Measurements from ENCODE around the gene CX3CL1.

DNA sequence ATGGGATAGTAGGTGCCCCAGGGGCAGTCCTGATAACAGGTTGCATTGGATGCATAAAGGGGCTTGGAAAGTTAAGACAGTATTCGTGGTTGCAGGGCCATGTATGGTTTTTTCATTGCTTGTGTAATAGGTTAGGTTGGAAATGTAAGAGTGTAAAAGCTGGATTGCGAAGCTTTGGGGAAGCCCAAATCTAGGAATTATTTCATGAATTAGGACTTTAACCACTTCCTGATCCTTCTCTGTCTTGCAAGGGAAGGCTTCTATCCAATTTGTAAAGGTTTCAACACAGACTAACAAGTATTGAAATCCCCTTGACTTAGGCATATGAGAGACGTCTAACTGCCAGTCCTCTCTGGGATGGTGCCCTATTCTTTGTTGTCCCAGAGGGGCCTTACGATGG is 24.5 kb downstream of the CX3CL1 start:
- TF ChIP-seq, protein P1, sequence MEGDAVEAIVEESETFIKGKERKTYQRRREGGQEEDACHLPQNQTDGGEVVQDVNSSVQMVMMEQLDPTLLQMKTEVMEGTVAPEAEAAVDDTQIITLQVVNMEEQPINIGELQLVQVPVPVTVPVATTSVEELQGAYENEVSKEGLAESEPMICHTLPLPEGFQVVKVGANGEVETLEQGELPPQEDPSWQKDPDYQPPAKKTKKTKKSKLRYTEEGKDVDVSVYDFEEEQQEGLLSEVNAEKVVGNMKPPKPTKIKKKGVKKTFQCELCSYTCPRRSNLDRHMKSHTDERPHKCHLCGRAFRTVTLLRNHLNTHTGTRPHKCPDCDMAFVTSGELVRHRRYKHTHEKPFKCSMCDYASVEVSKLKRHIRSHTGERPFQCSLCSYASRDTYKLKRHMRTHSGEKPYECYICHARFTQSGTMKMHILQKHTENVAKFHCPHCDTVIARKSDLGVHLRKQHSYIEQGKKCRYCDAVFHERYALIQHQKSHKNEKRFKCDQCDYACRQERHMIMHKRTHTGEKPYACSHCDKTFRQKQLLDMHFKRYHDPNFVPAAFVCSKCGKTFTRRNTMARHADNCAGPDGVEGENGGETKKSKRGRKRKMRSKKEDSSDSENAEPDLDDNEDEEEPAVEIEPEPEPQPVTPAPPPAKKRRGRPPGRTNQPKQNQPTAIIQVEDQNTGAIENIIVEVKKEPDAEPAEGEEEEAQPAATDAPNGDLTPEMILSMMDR (IDR thresholded peaks at IDR 0.05) = no peak
- TF ChIP-seq POLR2A (IDR thresholded peaks at IDR 0.05) = no peak

All from uterus (tissue), 2 donors.